ENCODE results near the gene FAM124A. TPM values are rescaled to one million over a fixed set of nuclear protein-coding genes. Genes with fewer than 3 reads are reported as not detected.

FAM124A gene
- total RNA-seq, 4 donors from 2014 or later = 0.91 to 4.1 (median 2.8) TPM

GRCh38 chr13:51291341-51291740 is 69.1 kb downstream of the FAM124A start:
- H3K27ac ChIP-seq = no peak overlapping the region
- H3K4me1 ChIP-seq = no peaks in the 10 kb centered on the region
- no peak for TF ChIP-seq POLR2A (IDR thresholded peaks at IDR 0.05)
- TF ChIP-seq POLR2AphosphoS5 (IDR thresholded peaks at IDR 0.05) = no peak
- H3K9me3 ChIP-seq = no peaks in the 10 kb centered on the region
- DNase-seq (ENCODE audit: low spot score in 2 of 2) = no peak
- H3K4me3 ChIP-seq = no peak overlapping the region
- 79% methylated on average over 5 of the region's 5 CpGs for WGBS
- H3K36me3 ChIP-seq = no peaks in the 10 kb centered on the region
- no peaks in the 10 kb centered on the region for H3K27me3 ChIP-seq

DNA sequence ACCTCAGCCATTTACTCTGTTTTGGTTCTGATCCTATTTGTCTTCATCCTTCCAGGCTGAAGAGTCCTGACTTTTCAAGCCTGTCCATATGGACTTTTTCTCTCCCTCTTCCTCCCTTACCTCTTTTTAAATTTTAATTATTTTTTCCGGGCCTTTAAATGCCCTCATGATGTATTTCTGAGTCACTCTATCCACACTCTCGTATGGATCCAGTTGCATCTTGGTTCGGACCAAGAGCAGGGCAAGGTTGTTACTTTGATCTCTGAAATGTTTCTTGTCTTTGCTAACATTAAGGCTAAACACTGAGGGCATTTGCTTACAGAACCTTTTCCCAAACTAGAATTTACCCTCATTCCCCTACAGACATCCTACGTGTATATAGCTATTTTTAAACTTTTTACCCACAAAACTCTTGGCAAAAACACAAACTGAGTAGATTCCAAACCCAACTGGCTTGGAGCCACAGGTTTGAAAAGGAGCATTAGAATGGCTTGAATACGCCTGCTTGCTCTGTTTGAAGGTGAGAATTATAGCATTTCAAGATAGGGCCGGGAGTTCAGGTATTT is 69.9 kb downstream of the FAM124A start:
- TF ChIP-seq POLR2AphosphoS5 (IDR thresholded peaks at IDR 0.05) (no peak), POLR2A (IDR thresholded peaks at IDR 0.05) (no peak), EP300 (IDR thresholded peaks at IDR 0.05) (no peak)
- TF ChIP-seq, protein P1, sequence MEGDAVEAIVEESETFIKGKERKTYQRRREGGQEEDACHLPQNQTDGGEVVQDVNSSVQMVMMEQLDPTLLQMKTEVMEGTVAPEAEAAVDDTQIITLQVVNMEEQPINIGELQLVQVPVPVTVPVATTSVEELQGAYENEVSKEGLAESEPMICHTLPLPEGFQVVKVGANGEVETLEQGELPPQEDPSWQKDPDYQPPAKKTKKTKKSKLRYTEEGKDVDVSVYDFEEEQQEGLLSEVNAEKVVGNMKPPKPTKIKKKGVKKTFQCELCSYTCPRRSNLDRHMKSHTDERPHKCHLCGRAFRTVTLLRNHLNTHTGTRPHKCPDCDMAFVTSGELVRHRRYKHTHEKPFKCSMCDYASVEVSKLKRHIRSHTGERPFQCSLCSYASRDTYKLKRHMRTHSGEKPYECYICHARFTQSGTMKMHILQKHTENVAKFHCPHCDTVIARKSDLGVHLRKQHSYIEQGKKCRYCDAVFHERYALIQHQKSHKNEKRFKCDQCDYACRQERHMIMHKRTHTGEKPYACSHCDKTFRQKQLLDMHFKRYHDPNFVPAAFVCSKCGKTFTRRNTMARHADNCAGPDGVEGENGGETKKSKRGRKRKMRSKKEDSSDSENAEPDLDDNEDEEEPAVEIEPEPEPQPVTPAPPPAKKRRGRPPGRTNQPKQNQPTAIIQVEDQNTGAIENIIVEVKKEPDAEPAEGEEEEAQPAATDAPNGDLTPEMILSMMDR (IDR thresholded peaks at IDR 0.05) = no peak

GRCh38 chr13:51297556-51297955 is 75.4 kb downstream of the FAM124A start:
- no peak for DNase-seq (ENCODE audit: low spot score in 2 of 2)
- no peaks in the 10 kb centered on the region for H3K27me3 ChIP-seq
- WGBS = 43% methylated on average over 2 of the region's 2 CpGs
- no peaks in the 10 kb centered on the region for H3K4me1 ChIP-seq
- H3K9me3 ChIP-seq = no peaks in the 10 kb centered on the region
- no peak overlapping the region for H3K4me3 ChIP-seq
- H3K36me3 ChIP-seq = no peaks in the 10 kb centered on the region
- no peak overlapping the region for H3K27ac ChIP-seq
- TF ChIP-seq, protein P1 (IDR thresholded peaks at IDR 0.05) = no peak
- no peak for TF ChIP-seq EP300 (IDR thresholded peaks at IDR 0.05)
- TF ChIP-seq POLR2A (IDR thresholded peaks at IDR 0.05) = no peak
- TF ChIP-seq POLR2AphosphoS5 (IDR thresholded peaks at IDR 0.05) = no peak

More for the DNA sequence above, 69.9 kb downstream of the FAM124A start:
- Histone ChIP-seq H3K4me1 (no peaks in the 10 kb centered on the region), H3K4me3 (no peak overlapping the region), H3K9me3 (no peaks in the 10 kb centered on the region), H3K27ac (no peak overlapping the region), H3K27me3 (no peaks in the 10 kb centered on the region), H3K36me3 (no peaks in the 10 kb centered on the region)
- no peak for DNase-seq (ENCODE audit: low spot score in 2 of 2)
- WGBS = 54% methylated on average over 6 of the region's 6 CpGs

- no peak overlapping the region for H3K27ac ChIP-seq
- H3K27me3 ChIP-seq = no peaks in the 10 kb centered on the region
- no peak for DNase-seq (ENCODE audit: low spot score in 2 of 2)
- H3K4me1 ChIP-seq = no peaks in the 10 kb centered on the region
- 76% methylated on average over 1 of the region's 1 CpG for WGBS
- H3K9me3 ChIP-seq = no peaks in the 10 kb centered on the region
- H3K4me3 ChIP-seq = no peak overlapping the region
- H3K36me3 ChIP-seq = no peaks in the 10 kb centered on the region
- TF ChIP-seq, protein P1 (IDR thresholded peaks at IDR 0.05) = no peak
- no peak for TF ChIP-seq EP300 (IDR thresholded peaks at IDR 0.05)
- no peak for TF ChIP-seq POLR2AphosphoS5 (IDR thresholded peaks at IDR 0.05)
- TF ChIP-seq POLR2A (IDR thresholded peaks at IDR 0.05) = no peak
Observed at GRCh38 chr13:51298812-51299211, 76.6 kb downstream of the FAM124A start.

GRCh38 chr13:51303063-51303552 is 80.9 kb downstream of the FAM124A start:
- 82% methylated on average over 2 of the region's 2 CpGs for WGBS
- Histone ChIP-seq H3K9me3 (no peaks in the 10 kb centered on the region), H3K4me1 (no peaks in the 10 kb centered on the region), H3K36me3 (no peaks in the 10 kb centered on the region), H3K27ac (no peak overlapping the region), H3K27me3 (no peaks in the 10 kb centered on the region), H3K4me3 (no peak overlapping the region)
- TF ChIP-seq EP300 (IDR thresholded peaks at IDR 0.05) = no peak
- TF ChIP-seq, protein P1 (IDR thresholded peaks at IDR 0.05) = no peak
- TF ChIP-seq POLR2A (IDR thresholded peaks at IDR 0.05) = no peak
- TF ChIP-seq POLR2AphosphoS5 (IDR thresholded peaks at IDR 0.05) = no peak
- no peak for DNase-seq (ENCODE audit: low spot score in 2 of 2)

DNA sequence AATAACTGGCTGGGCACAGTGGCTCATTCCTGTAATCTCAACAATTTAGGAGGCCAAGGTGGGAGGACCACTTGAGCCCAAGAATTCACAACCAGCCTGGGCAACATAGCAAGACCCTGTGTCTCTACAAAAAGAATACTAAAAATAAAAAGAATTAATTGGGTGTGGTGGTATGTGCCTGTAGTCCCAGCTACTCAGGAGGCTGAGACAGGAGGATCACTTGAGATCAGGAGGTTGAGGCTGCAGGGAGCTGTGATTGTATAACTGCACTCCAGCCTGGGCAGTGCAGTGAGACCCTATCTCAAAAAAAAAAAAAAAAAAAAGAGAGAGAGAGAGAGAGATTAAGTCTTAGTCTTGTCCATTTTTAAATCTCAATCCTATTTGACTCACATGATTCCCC is 81.7 kb downstream of the FAM124A start:
- H3K4me1 ChIP-seq = no peaks in the 10 kb centered on the region
- no peaks in the 10 kb centered on the region for H3K36me3 ChIP-seq
- H3K9me3 ChIP-seq = no peaks in the 10 kb centered on the region
- no peak overlapping the region for H3K27ac ChIP-seq
- no peak for DNase-seq (ENCODE audit: low spot score in 2 of 2)
- no peak for TF ChIP-seq POLR2A (IDR thresholded peaks at IDR 0.05)
- no peak for TF ChIP-seq EP300 (IDR thresholded peaks at IDR 0.05)
- H3K27me3 ChIP-seq = no peaks in the 10 kb centered on the region
- no peak overlapping the region for H3K4me3 ChIP-seq
